LNCaP clone FGC (cell line): Measurements from ENCODE around the gene CD96.

ENCODE experiments used
- DNase-seq: peaks from one replicate; pipeline ENCODE4 v3.0.0-alpha.2; 2011; ENCODE audit warnings: low read depth
- H3K4me3 ChIP-seq: 2 replicates; pipeline ENCODE4 v1.5.1; 2011; ENCODE audit warnings: mild to moderate bottlenecking, low read depth, low read length, control low read depth
- TF ChIP-seq, protein P1 (sequence below): IDR thresholded peaks from 2 replicates; pipeline ENCODE4 v1.5.1; 2012; ENCODE audit warnings: mild to moderate bottlenecking; ENCODE audit not compliant: control insufficient read depth, insufficient read depth; ENCODE audit errors: extremely low read depth

CD96 gene

DNA sequence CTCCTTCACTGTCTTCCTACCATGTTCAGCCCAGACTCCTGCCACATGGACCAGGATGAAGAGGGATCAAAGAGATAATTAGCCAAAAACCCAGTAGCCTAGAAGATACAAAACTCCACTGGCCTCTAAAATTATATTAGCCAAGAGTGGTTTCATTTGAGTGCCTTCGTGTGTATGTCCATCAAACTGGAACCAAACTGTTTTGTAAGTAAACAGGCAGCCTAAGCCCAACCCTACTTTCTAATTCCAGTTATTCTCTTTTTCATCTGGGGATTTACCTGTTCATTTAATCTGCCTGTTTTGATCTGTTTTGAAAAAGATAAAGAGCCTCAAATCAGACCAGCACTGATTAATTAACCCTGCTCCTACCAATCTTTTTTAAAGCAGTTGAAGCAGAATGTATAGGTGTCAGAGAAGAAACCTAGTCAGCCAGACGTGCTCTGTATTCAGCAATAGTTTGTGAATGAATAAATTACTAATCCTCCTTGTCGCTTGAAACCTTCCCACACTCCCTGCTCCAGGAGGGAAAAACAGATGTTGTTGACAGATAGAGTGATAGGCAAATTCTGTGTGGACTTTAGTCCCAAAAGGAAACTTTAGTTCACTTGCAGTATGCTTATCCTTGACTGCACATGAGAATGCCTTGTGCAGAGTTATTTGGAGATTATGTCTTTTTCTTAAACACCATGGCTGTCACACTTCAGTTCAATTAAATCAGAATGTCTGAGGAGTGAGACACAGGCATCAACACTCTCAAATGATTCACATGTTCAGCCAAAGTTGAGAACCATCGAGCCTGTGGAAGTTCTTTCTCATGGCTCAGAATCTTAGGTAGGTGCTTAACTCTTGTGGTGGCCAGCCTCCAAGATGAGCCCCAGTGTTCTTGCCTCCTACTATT, 108.6 kb downstream of the CD96 start:
- DNase-seq, result no peak
- TF ChIP-seq, protein P1, sequence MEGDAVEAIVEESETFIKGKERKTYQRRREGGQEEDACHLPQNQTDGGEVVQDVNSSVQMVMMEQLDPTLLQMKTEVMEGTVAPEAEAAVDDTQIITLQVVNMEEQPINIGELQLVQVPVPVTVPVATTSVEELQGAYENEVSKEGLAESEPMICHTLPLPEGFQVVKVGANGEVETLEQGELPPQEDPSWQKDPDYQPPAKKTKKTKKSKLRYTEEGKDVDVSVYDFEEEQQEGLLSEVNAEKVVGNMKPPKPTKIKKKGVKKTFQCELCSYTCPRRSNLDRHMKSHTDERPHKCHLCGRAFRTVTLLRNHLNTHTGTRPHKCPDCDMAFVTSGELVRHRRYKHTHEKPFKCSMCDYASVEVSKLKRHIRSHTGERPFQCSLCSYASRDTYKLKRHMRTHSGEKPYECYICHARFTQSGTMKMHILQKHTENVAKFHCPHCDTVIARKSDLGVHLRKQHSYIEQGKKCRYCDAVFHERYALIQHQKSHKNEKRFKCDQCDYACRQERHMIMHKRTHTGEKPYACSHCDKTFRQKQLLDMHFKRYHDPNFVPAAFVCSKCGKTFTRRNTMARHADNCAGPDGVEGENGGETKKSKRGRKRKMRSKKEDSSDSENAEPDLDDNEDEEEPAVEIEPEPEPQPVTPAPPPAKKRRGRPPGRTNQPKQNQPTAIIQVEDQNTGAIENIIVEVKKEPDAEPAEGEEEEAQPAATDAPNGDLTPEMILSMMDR, result no peak
- no peak overlapping the region for H3K4me3 ChIP-seq

DNA sequence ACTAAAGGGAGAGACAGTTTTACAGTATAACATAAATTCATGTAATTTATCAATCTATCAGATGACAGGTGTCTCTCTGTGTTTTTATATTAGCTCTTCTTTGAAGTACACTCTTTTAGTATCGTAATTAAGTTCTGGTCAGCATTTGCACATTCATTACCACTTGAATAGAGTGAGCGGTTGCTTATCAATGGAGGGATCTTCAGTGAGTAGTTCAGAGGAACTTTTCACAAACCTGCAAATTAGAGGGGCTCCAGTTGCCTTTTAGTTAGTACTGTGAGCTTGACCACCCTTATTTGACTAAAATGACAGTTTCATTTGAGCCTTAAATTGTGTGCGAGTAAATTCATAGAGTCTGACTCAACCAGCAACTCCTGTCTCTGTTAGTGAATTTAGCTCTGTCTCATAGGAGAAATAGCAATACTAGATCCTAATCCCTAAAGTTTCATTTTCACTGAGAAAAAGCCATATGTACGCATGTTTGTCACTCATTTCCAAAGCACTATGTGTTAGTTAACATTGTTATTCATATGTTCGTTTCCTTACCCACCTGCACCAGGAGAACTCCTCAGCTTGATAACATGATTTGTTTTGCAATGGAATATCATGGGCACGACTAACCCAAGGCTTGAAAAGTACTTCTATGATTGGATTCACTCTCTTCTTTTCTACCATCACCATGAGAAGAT, 110.6 kb downstream of the CD96 start:
- TF ChIP-seq, protein P1, result no peak
- no peak overlapping the region for H3K4me3 ChIP-seq
- DNase-seq, result no peak

DNA sequence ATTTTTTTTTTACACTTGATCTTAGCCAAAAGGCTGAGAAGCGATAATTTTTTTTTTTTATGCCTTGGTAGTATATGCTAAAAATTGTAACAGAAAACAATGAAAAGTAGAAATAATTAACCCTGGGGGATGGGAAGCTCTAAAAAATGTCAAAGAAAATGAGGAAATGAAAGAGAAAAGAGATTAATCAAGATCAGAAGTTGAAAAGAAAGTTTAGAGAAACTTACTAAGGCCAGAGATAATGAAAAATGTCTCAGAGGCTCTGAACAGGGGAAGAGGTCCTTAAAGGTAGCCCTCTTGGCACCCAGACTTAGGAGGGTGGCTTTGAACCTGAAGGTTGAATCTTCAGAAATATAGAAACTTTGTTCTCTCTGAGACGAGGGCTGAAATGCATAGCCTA, 111.8 kb downstream of the CD96 start:
- no peak for DNase-seq
- H3K4me3 ChIP-seq, result no peak overlapping the region
- TF ChIP-seq, protein P1, result no peak

DNA sequence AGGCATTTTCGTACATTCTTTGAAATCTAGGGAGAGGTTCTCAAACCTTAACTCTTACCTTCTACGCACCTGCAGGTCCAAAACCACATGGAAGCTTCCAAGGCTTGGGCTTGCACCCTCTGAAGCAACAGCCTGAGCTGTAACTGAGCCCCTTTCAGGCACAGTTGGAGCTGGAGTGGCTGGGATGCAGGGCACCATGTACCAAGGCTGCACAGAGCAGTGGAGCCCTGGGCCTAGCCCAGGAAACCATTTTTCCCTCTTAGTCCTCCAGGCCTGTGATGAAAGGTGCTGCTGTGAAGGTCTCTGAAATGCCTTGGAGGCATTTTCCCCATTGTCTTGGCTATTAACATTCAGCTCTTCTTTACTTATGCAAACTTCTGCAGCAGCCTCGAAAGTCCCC, 120.0 kb downstream of the CD96 start:
- TF ChIP-seq, protein P1, result no peak
- H3K4me3 ChIP-seq, result no peak overlapping the region
- DNase-seq, result no peak

DNA sequence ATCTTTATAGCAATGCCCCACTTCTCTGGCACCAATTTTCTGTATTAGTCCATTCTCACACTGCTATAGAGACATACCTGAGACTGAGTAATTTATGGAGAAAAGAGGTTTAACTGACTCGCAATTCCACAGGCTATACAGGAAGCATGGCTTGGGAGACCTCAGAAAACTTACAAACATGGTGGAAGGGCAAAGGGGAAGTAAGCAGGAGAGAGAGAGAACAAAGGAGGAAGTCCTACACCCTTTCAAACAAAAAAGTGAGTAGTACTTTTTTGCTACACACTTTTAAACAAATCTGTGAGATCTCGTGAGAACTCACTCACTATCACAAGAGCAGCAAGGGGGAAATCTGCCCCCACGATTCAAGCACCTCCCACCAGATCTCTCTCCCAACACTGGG, 120.9 kb downstream of the CD96 start:
- no peak overlapping the region for H3K4me3 ChIP-seq
- DNase-seq, result no peak
- TF ChIP-seq, protein P1, result no peak

DNA sequence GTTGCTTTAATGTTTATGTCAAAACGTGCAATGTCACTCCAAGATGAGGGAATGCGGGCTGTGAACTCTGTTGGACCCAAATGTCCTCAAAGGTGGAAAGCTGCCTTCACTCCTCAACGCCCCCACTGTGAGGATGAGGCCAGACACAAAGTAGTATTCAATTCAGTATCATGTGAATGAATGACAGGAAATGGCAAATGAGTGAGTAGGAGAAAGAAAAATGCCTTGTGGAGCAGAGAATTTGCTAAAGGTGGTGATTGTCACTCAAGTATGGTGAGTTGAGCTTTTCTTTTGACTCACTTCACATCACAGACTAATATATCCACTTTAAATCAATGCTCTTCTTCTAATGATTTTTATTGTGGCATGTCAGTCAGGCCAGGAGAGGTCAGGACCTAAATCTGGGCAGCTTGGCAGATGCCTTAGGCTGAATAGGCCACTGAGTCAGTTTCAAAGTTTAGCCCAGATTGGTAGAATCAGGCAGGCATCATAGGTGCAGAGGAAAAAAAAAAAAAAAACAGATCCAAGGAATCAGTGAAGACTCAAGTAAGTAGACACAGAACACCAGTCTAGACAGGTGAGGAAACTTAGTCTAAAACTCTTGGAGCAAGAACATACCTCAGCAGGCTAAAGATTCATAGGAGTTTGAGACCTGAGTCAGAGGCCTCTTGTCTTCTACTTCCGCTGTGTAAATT, 124.2 kb downstream of the CD96 start:
- H3K4me3 ChIP-seq, result no peak overlapping the region
- DNase-seq, result no peak
- TF ChIP-seq, protein P1, result no peak
